Right lobe of liver (tissue), 4 donors: ENCODE data around the gene OR13C5.
"Not testable (repeated sequence)": the region's sequence is repeated elsewhere in the genome, so short reads cannot be mapped to it uniquely, and the experiment has no call there.

Source experiments
- POLR2A ChIP-seq: fragments of 450-650 bp; IDR thresholded peaks from one replicate; pipeline ENCODE4 v1.6.1; 2017; ENCODE audit warnings: antibody characterized with exemption, mild to moderate bottlenecking
- TF ChIP-seq, protein P1 (sequence below), 4 donors: fragments of 200-600 bp in 3 of 4; fragments of 450-650 bp in 1 of 4; IDR thresholded peaks; one replicate each; pipeline versions ENCODE4 v1.5.1 to v1.8.0; 2016 to 2022; ENCODE audit warnings: antibody characterized with exemption in 4 of 4, mild to moderate bottlenecking in 2 of 4
- donor health status: DM: no; HTN: no; CAD: no.
- donor health status: DM: no; HTN: no; CAD: no.
- donor health status: DM: no; HTN: yes; CAD: no.

DNA sequence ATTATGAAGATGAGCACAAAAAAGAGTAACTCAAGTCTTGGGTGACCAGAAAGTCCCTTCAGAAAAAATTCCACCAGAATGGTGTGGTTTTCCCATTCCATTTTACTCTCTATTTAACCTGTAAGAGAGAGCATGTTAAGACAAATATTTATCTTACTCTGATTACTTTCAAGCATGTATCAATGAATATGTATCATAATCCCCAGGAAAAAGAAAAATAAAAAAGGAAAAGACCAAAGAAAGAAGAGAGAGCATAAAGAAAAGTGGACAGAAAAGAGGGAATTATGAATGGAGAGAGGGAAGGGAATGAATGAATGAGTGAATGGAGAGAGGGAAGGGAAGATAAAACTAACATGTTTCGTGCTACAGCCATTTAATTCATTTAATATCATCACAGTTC lies 6.3 kb upstream of the OR13C5 start, which contains the start of gene OR13C2:
- TF ChIP-seq, protein P1, sequence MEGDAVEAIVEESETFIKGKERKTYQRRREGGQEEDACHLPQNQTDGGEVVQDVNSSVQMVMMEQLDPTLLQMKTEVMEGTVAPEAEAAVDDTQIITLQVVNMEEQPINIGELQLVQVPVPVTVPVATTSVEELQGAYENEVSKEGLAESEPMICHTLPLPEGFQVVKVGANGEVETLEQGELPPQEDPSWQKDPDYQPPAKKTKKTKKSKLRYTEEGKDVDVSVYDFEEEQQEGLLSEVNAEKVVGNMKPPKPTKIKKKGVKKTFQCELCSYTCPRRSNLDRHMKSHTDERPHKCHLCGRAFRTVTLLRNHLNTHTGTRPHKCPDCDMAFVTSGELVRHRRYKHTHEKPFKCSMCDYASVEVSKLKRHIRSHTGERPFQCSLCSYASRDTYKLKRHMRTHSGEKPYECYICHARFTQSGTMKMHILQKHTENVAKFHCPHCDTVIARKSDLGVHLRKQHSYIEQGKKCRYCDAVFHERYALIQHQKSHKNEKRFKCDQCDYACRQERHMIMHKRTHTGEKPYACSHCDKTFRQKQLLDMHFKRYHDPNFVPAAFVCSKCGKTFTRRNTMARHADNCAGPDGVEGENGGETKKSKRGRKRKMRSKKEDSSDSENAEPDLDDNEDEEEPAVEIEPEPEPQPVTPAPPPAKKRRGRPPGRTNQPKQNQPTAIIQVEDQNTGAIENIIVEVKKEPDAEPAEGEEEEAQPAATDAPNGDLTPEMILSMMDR (IDR thresholded peaks at IDR 0.05) = not testable (repeated sequence)
- not testable (repeated sequence) for TF ChIP-seq POLR2A
